SK-N-SH (cell line): ENCODE data around the gene ATP11A. TPM values are rescaled to one million over a fixed set of nuclear protein-coding genes. Genes with fewer than 3 reads are reported as not detected.

Experiments
- CTCF ChIA-PET: fragments of 300-600, 350-600 bp; formaldehyde crosslinking; extraction: SDS; loops from one replicate; lab custom pipeline; 2021; lab: Yijun Ruan, JAX
- POLR2A ChIA-PET: fragments of 350-600 bp; sonication (Branson Sonifier 250); formaldehyde crosslinking; extraction: SDS; loops from one replicate; lab custom pipeline; 2020; ENCODE audit warnings: antibody characterized with exemption, inconsistent platforms; lab: Yijun Ruan, JAX
- DNase-seq: peaks from one replicate; pipeline ENCODE4 v3.0.0; 2012
- H2AFZ ChIP-seq: fragments of 200-600 bp; sonication (generic); 2 replicates; pipeline ENCODE4 v1.8.1; 2016; ENCODE audit warnings: antibody characterized with exemption, mild to moderate bottlenecking, low read depth
- H3F3A ChIP-seq: fragments of 200-600 bp; sonication (generic); replicated peaks from 2 replicates; pipeline ENCODE3; 2016; ENCODE audit warnings: antibody characterized with exemption, mild to moderate bottlenecking; ENCODE audit not compliant: insufficient read depth
- H3K27ac ChIP-seq, 2 experiments: fragments of 200-500 bp in 1 of 2; fragments of 200-600 bp in 1 of 2; sonication (Bioruptor generic) in 1 of 2; sonication (generic), shearing (Covaris generic) in 1 of 2; 2 replicates each; pipeline versions ENCODE4 v1.5.1 to v1.6.1; 2014 to 2016; ENCODE audit warnings: low read depth in 2 of 2, inconsistent platforms in 1 of 2, low read length in 1 of 2, mild to moderate bottlenecking in 1 of 2, mixed read lengths in 1 of 2
- H3K27me3 ChIP-seq: fragments of 200-600 bp; sonication (generic), shearing (Covaris generic); 2 replicates; pipeline ENCODE4 v1.6.1; 2016; ENCODE audit warnings: mixed run types; ENCODE audit not compliant: insufficient read depth
- H3K36me3 ChIP-seq, 2 experiments: fragments of 200-500 bp in 1 of 2; fragments of 200-600 bp in 1 of 2; sonication (Bioruptor generic) in 1 of 2; sonication (generic) in 1 of 2; replicated peaks in 1 of 2; 2 replicates each; pipeline versions ENCODE3 to v1.5.1; 2014 to 2016; ENCODE audit warnings: low read length in 1 of 2, mild to moderate bottlenecking in 1 of 2; ENCODE audit not compliant: insufficient read depth in 2 of 2, control insufficient read depth in 1 of 2
- H3K4me1 ChIP-seq, 2 experiments: fragments of 200-500 bp in 1 of 2; fragments of 200-600 bp in 1 of 2; sonication (Bioruptor generic) in 1 of 2; sonication (generic), shearing (Covaris generic) in 1 of 2; 2 replicates each; pipeline versions ENCODE4 v1.5.1 to v1.6.1; 2014 to 2016; ENCODE audit warnings: low read depth in 1 of 2, low read length in 1 of 2, mixed run types in 1 of 2; ENCODE audit not compliant: insufficient read depth in 2 of 2, control insufficient read depth in 1 of 2
- H3K4me2 ChIP-seq: fragments of 200-600 bp; sonication (generic), shearing (Covaris generic); 2 replicates; pipeline ENCODE4 v1.6.1; 2017; ENCODE audit warnings: mixed run types
- H3K4me3 ChIP-seq, 2 experiments: fragments of 200-500 bp in 1 of 2; fragments of 200-600 bp in 1 of 2; sonication (Bioruptor generic) in 1 of 2; sonication (generic), shearing (Covaris generic) in 1 of 2; 2 replicates each; pipeline versions ENCODE4 v1.5.1 to v1.8.1; 2014 to 2016; ENCODE audit warnings: low read depth in 2 of 2, inconsistent platforms in 1 of 2, low read length in 1 of 2, mild to moderate bottlenecking in 1 of 2, mixed read lengths in 1 of 2, moderate library complexity in 1 of 2
- H3K79me2 ChIP-seq: fragments of 200-600 bp; sonication (generic); 2 replicates; pipeline ENCODE4 v1.8.1; 2017; ENCODE audit warnings: mild to moderate bottlenecking; ENCODE audit not compliant: insufficient read depth
- H3K9ac ChIP-seq: fragments of 200-600 bp; sonication (generic); 2 replicates; pipeline ENCODE4 v1.6.1; 2017; ENCODE audit warnings: mixed run types
- H3K9me2 ChIP-seq: fragments of 200-600 bp; sonication (generic); 2 replicates; pipeline ENCODE4 v1.6.1; 2017; ENCODE audit warnings: mixed run types
- H3K9me3 ChIP-seq: fragments of 200-600 bp; sonication (generic); 2 replicates; pipeline ENCODE4 v1.6.1; 2017; ENCODE audit warnings: mixed run types, mild to moderate bottlenecking, moderate library complexity
- H4K20me1 ChIP-seq: fragments of 200-600 bp; sonication (generic); 2 replicates; pipeline ENCODE4 v1.6.1; 2017; ENCODE audit warnings: mild to moderate bottlenecking, mixed run types; ENCODE audit not compliant: insufficient read depth
- CHD2 ChIP-seq: fragments of 150-350 bp; IDR thresholded peaks from 2 replicates; pipeline ENCODE4 v1.6.1; 2018; ENCODE audit warnings: low read length; ENCODE audit not compliant: partially characterized antibody
- EP300 ChIP-seq, 2 experiments: IDR thresholded peaks; 2 replicates each; pipeline versions ENCODE4 v1.4.0 to v1.6.1; 2012; ENCODE audit warnings: borderline replicate concordance in 1 of 2, low read depth in 1 of 2, low read length in 1 of 2
- EZH2phosphoT487 ChIP-seq: fragments of 200-600 bp; sonication (generic); IDR thresholded peaks from 2 replicates; pipeline ENCODE4 v1.6.1; 2017; ENCODE audit warnings: low read depth, mixed run types, mild to moderate bottlenecking, antibody characterized with exemption, moderate library complexity, borderline replicate concordance
- FOSL2 ChIP-seq: IDR thresholded peaks from 2 replicates; pipeline ENCODE4 v1.4.0; 2012; ENCODE audit warnings: low read depth, mild to moderate bottlenecking, moderate library complexity, borderline replicate concordance
- FOXJ3 ChIP-seq: sonication (generic); formaldehyde crosslinking; IDR thresholded peaks from 2 replicates; pipeline ENCODE4 v1.5.1; 2020; ENCODE audit warnings: mild to moderate bottlenecking, missing genetic modification reagents
- GABPA ChIP-seq: IDR thresholded peaks from 2 replicates; pipeline ENCODE4 v1.4.0; 2012; ENCODE audit warnings: low read depth, mild to moderate bottlenecking
- GATA2 ChIP-seq: sonication (generic); formaldehyde crosslinking; IDR thresholded peaks from 2 replicates; pipeline ENCODE4 v1.5.0; 2020; ENCODE audit warnings: mild to moderate bottlenecking, missing genetic modification reagents
- JUND ChIP-seq: IDR thresholded peaks from 2 replicates; pipeline ENCODE4 v1.4.0; 2012
- MAX ChIP-seq: IDR thresholded peaks from 2 replicates; pipeline ENCODE4 v1.4.0; 2012; ENCODE audit warnings: low read depth
- MEF2A ChIP-seq: IDR thresholded peaks from 2 replicates; pipeline ENCODE4 v1.4.0; 2012; ENCODE audit warnings: low read depth, borderline replicate concordance
- MXI1 ChIP-seq: IDR thresholded peaks from 2 replicates; pipeline ENCODE4 v1.6.1; 2012; ENCODE audit warnings: mild to moderate bottlenecking, low read depth, low read length, improper control_type of control experiment
- NRF1 ChIP-seq: IDR thresholded peaks from 2 replicates; pipeline ENCODE4 v1.6.1; 2012; ENCODE audit warnings: low read depth, mild to moderate bottlenecking, low read length
- PBX3 ChIP-seq: IDR thresholded peaks from 2 replicates; pipeline ENCODE4; 2012
- POLR2AphosphoS5 ChIP-seq: IDR thresholded peaks from 2 replicates; pipeline ENCODE4 v1.6.1; 2012; ENCODE audit warnings: low read depth, low read length
- REST ChIP-seq: IDR thresholded peaks from 2 replicates; pipeline ENCODE4 v1.6.1; 2012; ENCODE audit warnings: mild to moderate bottlenecking, low read depth, low read length, moderate library complexity
- RFX5 ChIP-seq: IDR thresholded peaks from 2 replicates; pipeline ENCODE4 v1.6.1; 2012; ENCODE audit warnings: mild to moderate bottlenecking, improper control_type of control experiment, low read length
- SIN3A ChIP-seq: IDR thresholded peaks from 2 replicates; pipeline ENCODE4 v1.6.1; 2012; ENCODE audit warnings: low read depth, mild to moderate bottlenecking, low read length, moderate library complexity, borderline replicate concordance
- TAF1 ChIP-seq: IDR thresholded peaks from 2 replicates; pipeline ENCODE4 v1.6.1; 2012; ENCODE audit warnings: low read depth, mild to moderate bottlenecking, low read length, moderate library complexity, borderline replicate concordance
- TCF12 ChIP-seq: IDR thresholded peaks from 2 replicates; pipeline ENCODE4 v1.4.0; 2012
- TEAD4 ChIP-seq: IDR thresholded peaks from 2 replicates; pipeline ENCODE4 v1.4.0; 2012; ENCODE audit warnings: mild to moderate bottlenecking, borderline replicate concordance; ENCODE audit not compliant: insufficient read depth
- USF1 ChIP-seq: IDR thresholded peaks from 2 replicates; pipeline ENCODE4 v1.4.0; 2012; ENCODE audit warnings: low read depth, borderline replicate concordance
- USF2 ChIP-seq: fragments of 150-350 bp; IDR thresholded peaks from 2 replicates; pipeline ENCODE4 v1.6.1; 2017; ENCODE audit warnings: antibody characterized with exemption, low read length, low read depth, borderline replicate concordance
- ZBTB33 ChIP-seq: IDR thresholded peaks from 2 replicates; pipeline ENCODE4 v1.4.0; 2012; ENCODE audit warnings: low read depth, borderline replicate concordance
- WGBS: methylation state at CpG from one replicate; pipeline ENCODE4 v1.1.6; 2017; ENCODE audit warnings: low lambda C conversion rate; 5-methylcytosine and 5-hydroxymethylcytosine counted together
- polyA plus RNA-seq, 3 experiments: library from polyadenylated mRNA; depleted of rRNA; stranded (reverse); fragments of >200 nt; gene quantifications; 2 replicates each; pipeline ENCODE4 v1.2.3, GENCODE V29; 2012

Gene ATP11A
- polyA plus RNA-seq, 1 of the 3 experiments (the other 2 are of a cell fraction), result 4.1 TPM

GRCh38 chr13:112885782-112886268 lies 196.0 kb downstream of the ATP11A start:
- Histone ChIP-seq H3K9ac (peak overlapping the region; percentile 22; the same call in 1 of the 2 replicates), H3K9me2 (no peaks in the 10 kb centered on the region), H3K4me1 (peaks cover 0 to 11% of the 10 kb centered on the region in 2 experiments; a peak in 2 of 4 replicates), H3F3A (no peaks in the 10 kb centered on the region), H3K36me3 (peaks cover 0 to 8% of the 10 kb centered on the region in 2 experiments), H4K20me1 (no peaks in the 10 kb centered on the region), H3K4me2 (peak overlapping the region; percentile 57), H3K4me3 (peak overlapping the region; percentile 25 to 33; a peak in 3 of 4 replicates), H2AFZ (peak overlapping the region; percentile 55; the same call in 1 of the 2 replicates), H3K9me3 (no peaks in the 10 kb centered on the region), H3K79me2 (no peaks in the 10 kb centered on the region), H3K27me3 (no peaks in the 10 kb centered on the region), H3K27ac (peak overlapping the region in 1 of 2 experiments; percentile 86; a peak in 2 of 4 replicates)
- ChIA-PET CTCF (interaction anchor here (0.6 to 3.8 kb wide), 11 partner anchors 12 to 1412 kb away, joined by 3 to 23 read pairs (median 4); no protein-coding TSS in a partner anchor), POLR2A (interaction anchor here (0.8 to 1.3 kb wide), 3 partner anchors 9 to 115 kb away, joined by 3 to 4 read pairs (median 3); no protein-coding TSS in a partner anchor)
- peak; percentile 96 for DNase-seq
- WGBS, result 16% methylated on average over 12 of the region's 25 CpGs
- TF ChIP-seq EZH2phosphoT487 (no peak), REST (no peak), GATA2 (CRISPR knock-in tag) (no peak), JUND (no peak), MAX (peak; percentile 84), PBX3 (no peak), MXI1 (peak; percentile 96), TCF12 (no peak), TEAD4 (no peak), SIN3A (peak; percentile 75; the same call in 1 of the 2 replicates), TAF1 (no peak), EP300 (IDR thresholded peaks at IDR 0.05; ENCODE audit: borderline replicate concordance in 1 of 2, low read depth in 1 of 2, low read length in 1 of 2) (no peak; a peak in 2 of 4 replicates), USF1 (no peak), FOSL2 (no peak), POLR2AphosphoS5 (peak; percentile 49; the same call in 1 of the 2 replicates), CHD2 (no peak), USF2 (no peak), NRF1 (no peak), ZBTB33 (no peak), GABPA (no peak), MEF2A (no peak), RFX5 (no peak), FOXJ3 (peak; percentile 49; the same call in 1 of the 2 replicates)
